Thyroid gland (tissue), 4 donors: ENCODE measurements around the gene NPNT.

Experiments used
- CTCF ChIP-seq, 6 experiments: fragments of 200-600 bp in 3 of 6; fragments of 450-650 bp in 3 of 6; sonication (generic) in 3 of 6; IDR thresholded peaks; one replicate each; pipeline ENCODE4 v1.5.1; 2016 to 2019; ENCODE audit warnings: antibody characterized with exemption in 6 of 6, mild to moderate bottlenecking in 2 of 6, inconsistent platforms in 1 of 6, moderate library complexity in 1 of 6
- POLR2A ChIP-seq, 2 donors: fragments of 450-650 bp; IDR thresholded peaks; one replicate each; pipeline ENCODE4 v1.6.1; 2017; ENCODE audit warnings: antibody characterized with exemption in 2 of 2, mild to moderate bottlenecking in 2 of 2, moderate library complexity in 1 of 2

GRCh38 chr4:105878668-105879067 lies 16.6 kb upstream of the NPNT start:
- TF ChIP-seq CTCF (IDR thresholded peaks at IDR 0.05) (no peak), POLR2A (IDR thresholded peaks at IDR 0.05) (no peak)
